ENCODE data around the gene UBE4B. TPM values are rescaled to one million over a fixed set of nuclear protein-coding genes. Genes with fewer than 3 reads are reported as not detected.

UBE4B gene
- total and polyA plus RNA-seq, 9 of the 15 experiments (the other 6 are each of a cell fraction or from before 2014, with no cell fraction given): 11.7 to 73.7 (median 40.1) TPM

- TF ChIP-seq MGA (IDR thresholded peaks at IDR 0.05) (peak; percentile 43; the same call in 1 of the 2 replicates), TEAD1 (CRISPR knock-in tag; IDR thresholded peaks at IDR 0.05) (no peak; a peak in 1 of 4 replicates), EWSR1 (IDR thresholded peaks at IDR 0.05; ENCODE audit: borderline replicate concordance, low read depth, partially characterized antibody) (no peak), MAZ (CRISPR knock-in tag; conservative IDR thresholded peaks at IDR 0.05 in 1 of 2, IDR thresholded peaks at IDR 0.05 in 1 of 2) (peak in 1 of 2 experiments; percentile 48; a peak in 2 of 4 replicates), PTBP1 (IDR thresholded peaks at IDR 0.05; ENCODE audit: low read depth, low read length) (no peak), HDAC6 (IDR thresholded peaks at IDR 0.05; ENCODE audit: low read depth, low read length) (no peak), MIER1 (IDR thresholded peaks at IDR 0.05; ENCODE audit: low read depth) (no peak), POLR3G (IDR thresholded peaks at IDR 0.05; ENCODE audit: extremely low read depth, insufficient read length, insufficient replicate concordance) (no peak), SREBF2 (CRISPR knock-in tag; IDR thresholded peaks at IDR 0.05) (no peak), FOS (IDR thresholded peaks at IDR 0.05; ENCODE audit: extremely low read depth, insufficient read length) (no peak), HDAC1 (IDR thresholded peaks at IDR 0.05) (0 out of 4 replicates have a peak, but pooled peaks of 1 of the 2 experiments have one; percentile 13), MEF2A (IDR thresholded peaks at IDR 0.05; ENCODE audit: control insufficient read depth, low read depth, low read length) (no peak), POLR2A (conservative IDR thresholded peaks at IDR 0.05) (no peak)
- TF ChIP-seq, protein P1, sequence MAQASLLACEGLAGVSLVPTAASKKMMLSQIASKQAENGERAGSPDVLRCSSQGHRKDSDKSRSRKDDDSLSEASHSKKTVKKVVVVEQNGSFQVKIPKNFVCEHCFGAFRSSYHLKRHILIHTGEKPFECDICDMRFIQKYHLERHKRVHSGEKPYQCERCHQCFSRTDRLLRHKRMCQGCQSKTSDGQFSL (CRISPR knock-in tag; IDR thresholded peaks at IDR 0.05): no peak
- TF ChIP-seq, protein P1 (tag; IDR thresholded peaks at IDR 0.05): no peak
Measured at GRCh38 chr1:10210841-10211804, 178.4 kb downstream of the UBE4B start (continued).

Measured in K562 (cell line).